ENCODE measurements around the gene PAN2. TPM values are rescaled to one million over a fixed set of nuclear protein-coding genes. Genes with fewer than 3 reads are reported as not detected.
A peak's percentile ranks its signal among the peaks of the same experiment; 100 is the strongest.
"Not testable (repeated sequence)": the region's sequence is repeated elsewhere in the genome, so short reads cannot be mapped to it uniquely, and the experiment has no call there.

Gene PAN2
- total and polyA plus RNA-seq, 5 donors: 33.1 to 58.3 (median 48.9) TPM

GRCh38 chr12:56288705-56289387, 45.0 kb downstream of the PAN2 start:
- intact Hi-C loops (cut with DNase I): no loop called here
- no peak for DNase-seq
- no peaks in the 10 kb centered on the region for H3K27me3 ChIP-seq (ENCODE audit: control insufficient read depth, insufficient read depth)
- ATAC-seq: no peak
- H3K4me1 ChIP-seq (ENCODE audit: control insufficient read depth, insufficient read depth, low read length): peaks cover 8% of the 10 kb centered on the region
- H3K9me3 ChIP-seq (ENCODE audit: control insufficient read depth, low read length): no peaks in the 10 kb centered on the region
- 84% methylated on average over 3 of the region's 3 CpGs for WGBS
- H3K4me3 ChIP-seq (ENCODE audit: low read length): no peak overlapping the region
- H3K27ac ChIP-seq (ENCODE audit: low read length): no peak overlapping the region

- H3K4me1 ChIP-seq (ENCODE audit: control insufficient read depth, insufficient read depth, low read length): peaks cover 4% of the 10 kb centered on the region
- no peak for ATAC-seq
- DNase-seq: no peak
- H3K27ac ChIP-seq (ENCODE audit: low read length): peak overlapping the region; percentile 52
- no peaks in the 10 kb centered on the region for H3K9me3 ChIP-seq (ENCODE audit: control insufficient read depth, low read length)
- no peak overlapping the region for H3K4me3 ChIP-seq (ENCODE audit: low read length)
- 42% methylated on average over 4 of the region's 4 CpGs for WGBS
- intact Hi-C loops (cut with DNase I): no loop called here
- no peaks in the 10 kb centered on the region for H3K27me3 ChIP-seq (ENCODE audit: control insufficient read depth, insufficient read depth)
Measured at GRCh38 chr12:56286044-56286830, 47.6 kb downstream of the PAN2 start.

- H3K27me3 ChIP-seq (ENCODE audit: control insufficient read depth, insufficient read depth); intact Hi-C loops (cut with DNase I); ATAC-seq; H3K4me1 ChIP-seq (ENCODE audit: control insufficient read depth, insufficient read depth, low read length); DNase-seq; H3K9me3 ChIP-seq (ENCODE audit: control insufficient read depth, low read length); H3K27ac ChIP-seq (ENCODE audit: low read length); H3K4me3 ChIP-seq (ENCODE audit: low read length): not testable (repeated sequence)
- WGBS: 86% methylated on average over 5 of the region's 5 CpGs
Measured at GRCh38 chr12:56284263-56284662, 49.5 kb downstream of the PAN2 start.

DNA sequence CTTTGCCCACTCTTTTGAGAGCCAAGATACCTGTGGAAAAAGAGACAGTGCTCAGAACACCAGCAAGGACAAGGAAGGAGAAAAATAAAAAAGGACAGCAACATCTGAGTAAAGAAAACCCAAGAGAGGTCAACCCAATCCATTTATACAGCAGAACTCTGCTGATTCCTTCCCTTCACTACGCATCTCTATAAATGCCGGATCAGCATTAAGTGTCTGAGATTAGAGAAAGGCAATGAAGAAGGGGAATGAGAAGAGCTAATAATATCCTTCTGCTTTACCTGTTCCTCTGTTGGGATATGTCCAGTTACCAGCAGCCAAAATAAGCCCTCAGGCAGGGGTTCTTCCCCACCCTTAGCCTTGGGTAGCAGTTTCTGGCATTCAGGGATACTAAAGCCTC, 51.2 kb downstream of the PAN2 start:
- Histone ChIP-seq H3K4me3 (ENCODE audit: low read length) (no peak overlapping the region), H3K27ac (ENCODE audit: low read length) (no peak overlapping the region), H3K27me3 (ENCODE audit: control insufficient read depth, insufficient read depth) (no peaks in the 10 kb centered on the region), H3K9me3 (ENCODE audit: control insufficient read depth, low read length) (no peaks in the 10 kb centered on the region), H3K4me1 (ENCODE audit: control insufficient read depth, insufficient read depth, low read length) (peaks cover 4% of the 10 kb centered on the region)
- DNase-seq: no peak
- WGBS: 99% methylated on average over 2 of the region's 2 CpGs
- ATAC-seq: no peak
- intact Hi-C loops (cut with DNase I): no loop called here

- 89% methylated on average over 6 of the region's 6 CpGs for WGBS
- DNase-seq: no peak
- peaks cover 4% of the 10 kb centered on the region for H3K4me1 ChIP-seq (ENCODE audit: control insufficient read depth, insufficient read depth, low read length)
Measured at GRCh38 chr12:56282030-56282429, 51.8 kb downstream of the PAN2 start.

DNA sequence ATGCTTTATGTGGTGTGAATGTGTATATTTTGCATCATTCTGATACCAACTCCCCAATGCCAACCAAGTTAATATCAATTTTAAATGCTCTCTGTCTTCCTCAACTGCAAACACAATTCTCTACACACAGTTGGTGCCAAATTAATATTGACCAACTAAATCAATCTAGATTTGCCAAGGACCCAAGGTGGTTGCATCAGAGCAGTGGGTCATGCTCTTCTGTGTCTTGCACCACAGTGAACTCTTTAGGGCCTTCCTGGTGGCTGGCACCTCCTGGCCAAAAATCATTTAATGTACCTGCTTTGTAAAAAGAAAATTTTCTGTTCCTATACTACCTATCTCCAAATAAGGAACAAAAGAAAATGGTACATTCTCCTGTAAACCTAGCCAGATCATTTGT, 53.0 kb downstream of the PAN2 start:
- Histone ChIP-seq H3K4me3 (ENCODE audit: low read length) (no peak overlapping the region), H3K27me3 (ENCODE audit: control insufficient read depth, insufficient read depth) (no peaks in the 10 kb centered on the region), H3K27ac (ENCODE audit: low read length) (no peak overlapping the region), H3K4me1 (ENCODE audit: control insufficient read depth, insufficient read depth, low read length) (no peaks in the 10 kb centered on the region), H3K9me3 (ENCODE audit: control insufficient read depth, low read length) (no peaks in the 10 kb centered on the region)
- intact Hi-C loops (cut with DNase I): no loop called here
- DNase-seq: no peak
- ATAC-seq: no peak

More at GRCh38 chr12:56282030-56282429, 51.8 kb downstream of the PAN2 start:
- Histone ChIP-seq H3K27ac (ENCODE audit: low read length) (no peak overlapping the region), H3K4me3 (ENCODE audit: low read length) (no peak overlapping the region), H3K27me3 (ENCODE audit: control insufficient read depth, insufficient read depth) (no peaks in the 10 kb centered on the region), H3K9me3 (ENCODE audit: control insufficient read depth, low read length) (no peaks in the 10 kb centered on the region)
- no peak for ATAC-seq
- intact Hi-C loops (cut with DNase I): no loop called here

DNA sequence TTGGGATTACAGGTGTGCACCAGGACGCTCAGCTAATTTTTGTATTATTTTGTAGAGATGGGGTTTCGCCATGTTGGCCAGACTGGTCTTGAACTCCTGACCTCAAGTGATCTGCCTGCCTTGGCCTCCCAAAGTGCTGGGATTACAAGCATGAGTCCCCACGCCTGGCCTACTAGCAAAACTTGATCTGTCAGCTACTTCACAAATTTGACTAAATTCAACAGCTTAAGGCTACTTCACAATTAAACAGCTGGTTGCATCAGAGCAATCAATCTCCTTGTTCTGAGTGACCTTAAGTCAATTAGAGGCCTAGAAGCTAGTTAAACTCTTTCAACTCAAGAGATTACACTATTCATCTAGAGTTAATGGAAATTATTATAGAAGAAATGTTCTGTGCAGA, 54.9 kb downstream of the PAN2 start:
- intact Hi-C loops (cut with DNase I): no loop called here
- 96% methylated on average over 3 of the region's 3 CpGs for WGBS

DNA sequence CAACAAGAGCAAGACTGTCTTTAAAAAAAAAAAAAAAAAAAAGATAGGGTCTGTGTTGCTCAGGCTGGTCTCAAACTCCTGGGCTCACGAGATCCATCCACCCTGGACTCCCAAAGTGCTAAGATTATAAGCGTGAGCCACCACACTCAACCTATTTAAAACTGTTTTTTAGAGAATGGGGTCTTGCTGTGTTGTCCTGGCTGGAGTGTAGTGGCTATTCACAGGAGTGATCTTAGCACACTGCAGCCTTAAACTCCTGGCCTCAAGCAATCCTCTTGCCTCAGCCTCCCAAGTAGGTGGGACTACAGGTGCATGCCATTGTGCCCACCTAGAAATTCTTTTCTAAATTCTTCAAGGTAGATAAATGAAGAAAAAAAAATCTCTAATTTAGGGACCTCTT, 59.5 kb downstream of the PAN2 start:
- H3K27ac ChIP-seq (ENCODE audit: low read length): no peak overlapping the region
- no peaks in the 10 kb centered on the region for H3K27me3 ChIP-seq (ENCODE audit: control insufficient read depth, insufficient read depth)
- H3K4me1 ChIP-seq (ENCODE audit: control insufficient read depth, insufficient read depth, low read length): no peaks in the 10 kb centered on the region
- no peak for ATAC-seq
- H3K9me3 ChIP-seq (ENCODE audit: control insufficient read depth, low read length): no peaks in the 10 kb centered on the region
- intact Hi-C loops (cut with DNase I): no loop called here
- H3K4me3 ChIP-seq (ENCODE audit: low read length): no peak overlapping the region
- no peak for DNase-seq
- 95% methylated on average over 2 of the region's 2 CpGs for WGBS

More for the DNA sequence above, 54.9 kb downstream of the PAN2 start:
- Histone ChIP-seq H3K27ac (ENCODE audit: low read length) (no peak overlapping the region), H3K27me3 (ENCODE audit: control insufficient read depth, insufficient read depth) (no peaks in the 10 kb centered on the region), H3K4me3 (ENCODE audit: low read length) (no peak overlapping the region), H3K4me1 (ENCODE audit: control insufficient read depth, insufficient read depth, low read length) (no peaks in the 10 kb centered on the region), H3K9me3 (ENCODE audit: control insufficient read depth, low read length) (no peaks in the 10 kb centered on the region)
- no peak for DNase-seq
- no peak for ATAC-seq

GRCh38 chr12:56272468-56272867, 61.3 kb downstream of the PAN2 start:
- H3K4me1 ChIP-seq (ENCODE audit: control insufficient read depth, insufficient read depth, low read length); DNase-seq; intact Hi-C loops (cut with DNase I); H3K9me3 ChIP-seq (ENCODE audit: control insufficient read depth, low read length); H3K27ac ChIP-seq (ENCODE audit: low read length); H3K27me3 ChIP-seq (ENCODE audit: control insufficient read depth, insufficient read depth); H3K4me3 ChIP-seq (ENCODE audit: low read length); ATAC-seq: not testable (repeated sequence)
- 61% methylated on average over 2 of the region's 2 CpGs for WGBS

GRCh38 chr12:56271031-56271430, 62.8 kb downstream of the PAN2 start:
- H3K9me3 ChIP-seq (ENCODE audit: control insufficient read depth, low read length): no peaks in the 10 kb centered on the region
- H3K27ac ChIP-seq (ENCODE audit: low read length): peak overlapping the region; percentile 65
- intact Hi-C loops (cut with DNase I): no loop called here
- H3K4me3 ChIP-seq (ENCODE audit: low read length): no peak overlapping the region
- ATAC-seq (peak; percentile 22 to 52), DNase-seq (no peak)
- H3K27me3 ChIP-seq (ENCODE audit: control insufficient read depth, insufficient read depth): no peaks in the 10 kb centered on the region
- no peaks in the 10 kb centered on the region for H3K4me1 ChIP-seq (ENCODE audit: control insufficient read depth, insufficient read depth, low read length)
- whole genome bisulfite sequencing: 15% methylated on average over 1 of the region's 1 CpG

- Histone ChIP-seq H3K27ac (ENCODE audit: low read length) (peak overlapping the region; percentile 97), H3K9me3 (ENCODE audit: control insufficient read depth, low read length) (no peaks in the 10 kb centered on the region), H3K4me3 (ENCODE audit: low read length) (peak overlapping the region; percentile 51), H3K27me3 (ENCODE audit: control insufficient read depth, insufficient read depth) (no peaks in the 10 kb centered on the region), H3K4me1 (ENCODE audit: control insufficient read depth, insufficient read depth, low read length) (no peaks in the 10 kb centered on the region)
- intact Hi-C loops (cut with DNase I): no loop called here
- DNase-seq: no peak
- peak; percentile 19 to 38 for ATAC-seq
- WGBS: 22% methylated on average over 21 of the region's 21 CpGs
Measured at GRCh38 chr12:56267443-56268071, 66.2 kb downstream of the PAN2 start.

All from right cardiac atrium (tissue), 5 donors.